GM12878 (cell line): ENCODE data around the gene LRRFIP2. TPM values are rescaled to one million over a fixed set of nuclear protein-coding genes. Genes with fewer than 3 reads are reported as not detected.

ENCODE experiments used
- ATAC-seq: fragments of 200-7000 bp; cut with Tn5 transposase; 3 replicates; pipeline ENCODE4 v1.9.1; 2020; ENCODE audit warnings: mild to moderate bottlenecking, moderate library complexity
- BruUV-seq: library from RNA; stranded (reverse); fragments of 400-500 nt; replicated peaks from 2 replicates; lab custom pipeline; 2021; lab: Mats Ljungman, UMichigan
- CTCF ChIA-PET: fragments of 300-600 bp; sonication (Branson Sonifier 250); formaldehyde crosslinking; extraction: SDS; loops from one replicate; lab custom pipeline; 2021; ENCODE audit warnings: inconsistent platforms; lab: Yijun Ruan, JAX
- POLR2A ChIA-PET: fragments of 350-600 bp; formaldehyde crosslinking; extraction: SDS; loops from one replicate; lab custom pipeline; 2021; ENCODE audit warnings: inconsistent platforms; lab: Charles Lee
- RAD21 ChIA-PET: fragments of 300-600 bp; sonication (Branson Sonifier 250); formaldehyde crosslinking; loops from one replicate; lab custom pipeline; 2023; ENCODE audit warnings: antibody characterized with exemption; ENCODE audit not compliant: unreplicated experiment; lab: Charles Lee
- SMC1A ChIA-PET: fragments of 300-600 bp; sonication (Branson Sonifier 250); formaldehyde crosslinking; loops from one replicate; lab custom pipeline; 2023; ENCODE audit not compliant: unreplicated experiment, uncharacterized antibody; lab: Charles Lee
- DNase-seq: peaks from one replicate; pipeline ENCODE4 v3.0.0-alpha.2; 2011; ENCODE audit warnings: low read depth, low spot score
- FAIRE-seq: peaks from 3 replicates; lab custom pipeline; 2011; peaks lifted over from hg19 to GRCh38; lab: Jason Lieb, UNC
- H2AFZ ChIP-seq: 2 replicates; pipeline ENCODE4 v1.6.0; 2011; ENCODE audit warnings: low read depth, low read length, control low read depth; ENCODE audit not compliant: control insufficient read depth
- H3K27ac ChIP-seq: 2 replicates; pipeline ENCODE4 v1.5.1; 2011; ENCODE audit warnings: control low read depth; ENCODE audit not compliant: control insufficient read depth, insufficient read depth
- H3K27me3 ChIP-seq, 2 experiments: replicated peaks in 1 of 2; 2 replicates each; pipeline versions ENCODE4 v1.6.0 to v1.6.1; 2011; ENCODE audit warnings: low read length in 1 of 2; ENCODE audit not compliant: control insufficient read depth in 2 of 2, insufficient read depth in 2 of 2
- H3K36me3 ChIP-seq, 2 experiments: 2 replicates each; pipeline ENCODE4 v1.5.1; 2011; ENCODE audit warnings: low read length in 1 of 2; ENCODE audit not compliant: control insufficient read depth in 2 of 2, insufficient read depth in 2 of 2
- H3K4me1 ChIP-seq: 2 replicates; pipeline ENCODE4 v1.6.1; 2011; ENCODE audit warnings: mild to moderate bottlenecking, low read length, moderate library complexity, mixed read lengths; ENCODE audit not compliant: control insufficient read depth, insufficient read depth
- H3K4me2 ChIP-seq: 2 replicates; pipeline ENCODE4 v1.6.0; 2011; ENCODE audit warnings: control low read depth; ENCODE audit not compliant: control insufficient read depth, insufficient read depth
- H3K4me3 ChIP-seq: fragments of 200-600 bp; sonication (generic); 2 replicates; pipeline ENCODE4 v1.5.1; 2016
- H3K79me2 ChIP-seq: 2 replicates; pipeline ENCODE4 v1.6.0; 2011; ENCODE audit warnings: low read length; ENCODE audit not compliant: control insufficient read depth, insufficient read depth
- H3K9ac ChIP-seq: 2 replicates; pipeline ENCODE4 v1.8.0; 2011; ENCODE audit warnings: low read length, control low read depth, mixed read lengths; ENCODE audit not compliant: control insufficient read depth, insufficient read depth
- H3K9me3 ChIP-seq: replicated peaks from 3 replicates; pipeline ENCODE4 v1.5.1; 2011; ENCODE audit warnings: mild to moderate bottlenecking, low read length; ENCODE audit not compliant: control insufficient read depth, insufficient read depth
- H4K20me1 ChIP-seq: 2 replicates; pipeline ENCODE4 v1.6.0; 2011; ENCODE audit not compliant: control insufficient read depth, insufficient read depth
- ATF3 ChIP-seq: IDR thresholded peaks from 2 replicates; pipeline ENCODE4 v1.6.1; 2011; ENCODE audit warnings: low read depth, mild to moderate bottlenecking, low read length, moderate library complexity, borderline replicate concordance; ENCODE audit errors: extremely low read depth
- CBX3 ChIP-seq: fragments of 200-600 bp; sonication (generic); IDR thresholded peaks from 2 replicates; pipeline ENCODE4 v1.6.1; 2016; ENCODE audit warnings: low read depth, borderline replicate concordance
- FOS ChIP-seq: IDR thresholded peaks from 3 replicates; pipeline ENCODE4 v1.6.1; 2011; ENCODE audit warnings: borderline replicate concordance; ENCODE audit not compliant: insufficient read length; ENCODE audit errors: extremely low read depth
- LARP7 ChIP-seq: fragments of 450-650 bp; IDR thresholded peaks from 2 replicates; pipeline ENCODE4 v1.6.1; 2017; ENCODE audit warnings: mild to moderate bottlenecking
- PRDM15 ChIP-seq: fragments of 450-650 bp; formaldehyde crosslinking; IDR thresholded peaks from 2 replicates; pipeline ENCODE4 v1.4.0; 2020; ENCODE audit warnings: mild to moderate bottlenecking, moderate library complexity
- SMAD5 ChIP-seq: IDR thresholded peaks from 2 replicates; pipeline ENCODE4 v1.6.1; 2016; ENCODE audit warnings: antibody characterized with exemption, low read depth
- TAF1 ChIP-seq: IDR thresholded peaks from 2 replicates; pipeline ENCODE4 v1.6.1; 2011; ENCODE audit warnings: mild to moderate bottlenecking, low read depth, low read length, borderline replicate concordance
- TCF7 ChIP-seq: IDR thresholded peaks from 2 replicates; pipeline ENCODE4 v1.6.1; 2014; ENCODE audit warnings: antibody characterized with exemption, borderline replicate concordance
- ZBTB11 ChIP-seq: fragments of 450-650 bp; formaldehyde crosslinking; IDR thresholded peaks from 2 replicates; pipeline ENCODE4 v1.5.0; 2022; ENCODE audit warnings: mild to moderate bottlenecking, missing genetic modification characterization
- ZBTB4 ChIP-seq: fragments of 450-650 bp; formaldehyde crosslinking; IDR thresholded peaks from 2 replicates; pipeline ENCODE4 v1.4.0; 2022; ENCODE audit warnings: mild to moderate bottlenecking, moderate library complexity
- ZNF217 ChIP-seq: fragments of 450-650 bp; IDR thresholded peaks from 2 replicates; pipeline ENCODE4 v1.6.1; 2017; ENCODE audit warnings: antibody characterized with exemption, mild to moderate bottlenecking
- ZSCAN29 ChIP-seq: fragments of 450-650 bp; IDR thresholded peaks from 2 replicates; pipeline ENCODE4 v1.6.1; 2017; ENCODE audit warnings: mild to moderate bottlenecking, moderate library complexity
- WGBS: methylation state at CpG from one replicate; pipeline ENCODE4 v1.1.6; 2016; ENCODE audit warnings: low lambda C conversion rate; ENCODE audit not compliant: insufficient replicate concordance, insufficient coverage; ENCODE audit errors: missing lambda C conversion rate; 5-methylcytosine and 5-hydroxymethylcytosine counted together
- in situ Hi-C: fragments of 300-500 bp; cut with MboI; formaldehyde crosslinking; loops from 9 replicates; pipeline ENCODE4 v1.14.3; 2018; ENCODE audit warnings: mixed read lengths
- intact Hi-C: fragments of 100-400 bp; cut with micrococcal nuclease; formaldehyde crosslinking; loops from one replicate; pipeline ENCODE4 v1.14.2; 2022; ENCODE audit not compliant: unreplicated experiment
- polyA plus RNA-seq, 11 experiments: library from polyadenylated mRNA; depleted of rRNA in 4 of 11; unstranded in 6 of 11; stranded (reverse) in 5 of 11; fragments of >200 nt; fragmentation: Nextera tagmentation in 4 of 11; fragmentation: Illumina TruSeq in 1 of 11; extraction: Ambion mirVana in 4 of 11; extraction: Trizol in 1 of 11; gene quantifications; 1 replicate in 1 of 11; 2 replicates in 10 of 11; pipeline versions ENCODE4 v1.2.1 to v1.2.3, GENCODE V29; 2011 to 2016; ENCODE audit warnings: inconsistent platforms in 2 of 11, missing spikeins in 2 of 11, low read depth in 1 of 11
- total RNA-seq, 4 experiments: library from RNA; depleted of rRNA in 3 of 4; stranded (reverse); fragments of >200 nt in 3 of 4; fragmentation: Illumina TruSeq in 1 of 4; extraction: Trizol in 1 of 4; gene quantifications; 2 replicates each; pipeline versions ENCODE4 v1.2.1 to v1.2.3, GENCODE V29; 2013 to 2021

Gene LRRFIP2
- total and polyA plus RNA-seq, 10 of the 15 experiments (the other 5 are each of a cell fraction or from before 2014, with no cell fraction given): 9.7 to 46.9 (median 38.1) TPM

GRCh38 chr3:37181756-37182155 lies 7.4 kb upstream of the LRRFIP2 start:
- DNase-seq (no peak), ATAC-seq (no peak), FAIRE-seq (no peak)
- H3K27ac ChIP-seq: no peak overlapping the region
- H3K79me2 ChIP-seq: peaks cover 15% of the 10 kb centered on the region
- no peak overlapping the region for H3K4me2 ChIP-seq
- no peaks in the 10 kb centered on the region; the same call in 1 of the 2 replicates for H3K4me1 ChIP-seq
- H3K9me3 ChIP-seq: no peaks in the 10 kb centered on the region
- BruUV-seq: no TSS peak
- WGBS: 97% methylated on average over 7 of the region's 7 CpGs
- H3K36me3 ChIP-seq: no peaks in the 10 kb centered on the region
- SMC1A ChIA-PET: interaction anchor here (0.7 kb wide), 1 partner anchor 71 kb away, joined by 3 read pairs; no protein-coding TSS in a partner anchor
- H4K20me1 ChIP-seq: no peaks in the 10 kb centered on the region
- H3K9ac ChIP-seq: no peak overlapping the region
- no peaks in the 10 kb centered on the region for H3K27me3 ChIP-seq
- no peak overlapping the region for H2AFZ ChIP-seq
- RAD21 ChIA-PET: no interaction called here
- POLR2A ChIA-PET: no interaction called here
- in situ Hi-C loops (no loop called here), intact Hi-C loops (no loop called here)
- CTCF ChIA-PET: interaction anchor here (1.3 to 1.5 kb wide), 2 partner anchors 9 to 157 kb away, joined by 3 read pairs; no protein-coding TSS in a partner anchor
- H3K4me3 ChIP-seq: no peak overlapping the region
- TF ChIP-seq SMAD5: no peak
- TF ChIP-seq ZBTB11 (CRISPR knock-in tag): no peak
- TF ChIP-seq ZSCAN29: no peak
- TF ChIP-seq FOS: no peak
- no peak for TF ChIP-seq TCF7
- no peak for TF ChIP-seq ZBTB4 (CRISPR knock-in tag)
- no peak for TF ChIP-seq PRDM15 (CRISPR knock-in tag)
- no peak for TF ChIP-seq ZNF217
- no peak for TF ChIP-seq TAF1
- TF ChIP-seq LARP7: no peak
- no peak for TF ChIP-seq CBX3
- no peak for TF ChIP-seq ATF3
